Activated CD4-positive, alpha-beta T cell treated with anti-CD3 and anti-CD28 coated beads for 1 hour (primary cell): ENCODE data around the gene CNPY4.

Source experiments
- DNase-seq: peaks from one replicate; pipeline ENCODE4 v3.0.0-alpha.2; 2020

The CNPY4 gene, protein sequence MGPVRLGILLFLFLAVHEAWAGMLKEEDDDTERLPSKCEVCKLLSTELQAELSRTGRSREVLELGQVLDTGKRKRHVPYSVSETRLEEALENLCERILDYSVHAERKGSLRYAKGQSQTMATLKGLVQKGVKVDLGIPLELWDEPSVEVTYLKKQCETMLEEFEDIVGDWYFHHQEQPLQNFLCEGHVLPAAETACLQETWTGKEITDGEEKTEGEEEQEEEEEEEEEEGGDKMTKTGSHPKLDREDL

DNA sequence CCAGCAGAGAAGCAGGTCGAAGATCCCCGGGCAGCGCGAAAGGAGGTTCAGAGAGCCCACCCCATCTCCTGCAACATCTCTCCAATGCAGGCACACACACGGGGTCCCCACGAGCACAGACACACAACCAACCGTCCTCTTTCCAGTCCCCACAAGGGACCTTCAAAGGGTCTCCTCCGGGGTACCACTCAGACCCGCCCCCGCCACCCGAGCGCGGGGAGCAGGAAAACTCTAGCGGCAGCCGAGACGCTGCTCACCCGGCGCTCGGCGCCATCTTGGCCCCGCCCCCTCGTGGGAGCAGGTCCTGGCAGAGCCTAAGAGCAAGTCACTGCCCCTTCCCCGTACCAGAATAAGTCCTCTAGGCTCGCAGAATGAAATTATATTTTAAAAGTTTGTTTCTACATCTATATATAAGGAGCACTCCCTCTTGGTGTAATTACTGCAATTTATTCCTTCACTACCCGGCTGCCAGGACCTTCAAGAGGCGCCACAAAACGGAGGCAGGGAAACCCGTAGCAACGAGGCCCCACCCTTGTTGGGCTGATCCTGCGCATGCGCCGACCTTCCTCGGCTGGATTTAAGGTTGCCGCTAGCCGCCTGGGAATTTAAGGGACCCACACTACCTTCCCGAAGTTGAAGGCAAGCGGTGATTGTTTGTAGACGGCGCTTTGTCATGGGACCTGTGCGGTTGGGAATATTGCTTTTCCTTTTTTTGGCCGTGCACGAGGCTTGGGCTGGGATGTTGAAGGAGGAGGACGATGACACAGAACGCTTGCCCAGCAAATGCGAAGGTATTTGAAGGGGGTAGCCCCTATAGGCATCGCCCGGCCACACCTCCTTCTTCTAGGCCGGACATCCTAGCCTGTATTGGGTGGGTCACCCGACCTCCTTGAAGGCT is at the start of gene CNPY4, which contains the start of gene TAF6:
Gene CNPY4, plus strand, starts transcription at position 563 of the 898 bp plus-strand sequence. Its CDS starts 111 bp downstream, at position 674.
Gene TAF6, minus strand, starts transcription at position 287 of the 898 bp plus-strand sequence. CDS start 5,149 bp downstream, outside the sequence.
- DNase-seq: peak; percentile 92

DNA sequence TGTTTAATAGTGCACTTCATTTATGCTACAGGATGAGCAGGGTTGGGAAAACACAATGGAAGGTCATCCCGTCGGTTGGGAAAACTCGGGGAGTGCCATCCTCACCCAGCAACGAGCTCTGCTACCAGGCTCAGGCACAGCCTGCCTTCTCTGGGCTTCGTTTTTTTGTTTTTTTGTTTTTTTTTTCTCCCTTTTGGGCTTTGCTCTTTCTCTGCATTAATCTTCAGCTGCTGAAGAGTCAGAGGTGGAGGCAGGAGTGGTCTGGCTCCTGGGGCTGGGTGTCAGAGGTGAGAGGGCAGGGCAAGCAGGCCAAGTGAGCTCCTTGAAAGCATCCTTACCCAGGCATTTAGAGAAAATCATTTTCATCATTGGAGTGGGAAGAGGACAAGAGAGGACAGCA is 49.4 kb upstream of the CNPY4 start:
- DNase-seq: no peak

DNA sequence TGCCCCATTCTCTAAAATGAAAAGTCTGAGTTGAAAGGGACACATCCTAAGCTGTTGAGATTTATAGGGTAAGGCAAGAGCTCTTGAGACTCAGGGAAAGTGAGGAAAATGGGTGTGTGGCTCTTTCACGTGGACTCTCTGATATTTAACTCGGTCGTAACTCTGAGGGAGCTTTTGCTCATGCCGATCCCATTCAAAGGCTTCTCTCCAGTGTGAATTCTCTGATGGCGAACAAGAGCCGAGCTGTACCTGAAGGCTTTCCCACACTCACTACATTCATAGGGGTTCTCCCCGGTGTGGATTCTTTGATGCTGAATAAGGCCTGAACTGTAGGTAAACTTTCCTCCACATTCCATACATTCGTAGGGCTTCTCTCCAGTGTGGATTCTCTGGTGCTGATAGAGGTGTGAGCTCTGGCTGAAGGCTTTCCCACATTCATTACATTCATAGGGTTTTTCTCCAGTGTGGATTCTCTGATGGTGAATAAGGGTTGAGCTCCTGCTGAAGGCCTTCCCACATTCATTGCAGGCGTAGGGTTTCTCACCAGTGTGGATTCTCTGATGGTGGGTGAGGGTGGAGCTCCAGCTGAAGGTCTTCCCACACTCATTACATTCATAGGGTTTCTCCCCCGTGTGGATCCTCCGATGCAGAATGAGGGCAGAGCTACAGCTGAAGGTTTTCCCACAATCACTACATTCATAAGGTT is 48.3 kb upstream of the CNPY4 start:
- no peak for DNase-seq

DNA sequence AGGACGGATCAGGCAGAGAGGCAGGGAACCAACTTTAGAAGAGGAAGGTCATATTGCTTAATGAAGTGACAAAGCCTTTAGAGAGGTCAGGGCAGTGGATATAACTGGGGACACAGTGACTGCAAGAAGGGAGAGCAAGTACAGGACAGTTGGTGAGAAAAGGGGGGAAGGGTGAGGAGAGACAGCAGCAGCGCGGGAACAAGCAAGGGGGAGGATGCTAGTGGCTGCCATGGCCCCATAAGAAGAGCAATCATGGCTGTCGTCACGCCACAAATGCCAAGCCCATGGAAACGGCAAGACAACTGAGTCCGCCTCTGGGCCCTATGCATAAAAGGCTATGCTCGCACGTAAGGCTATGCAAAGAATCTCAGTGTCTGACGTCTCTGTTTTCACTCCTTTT is 47.0 kb upstream of the CNPY4 start:
- DNase-seq: no peak

DNA sequence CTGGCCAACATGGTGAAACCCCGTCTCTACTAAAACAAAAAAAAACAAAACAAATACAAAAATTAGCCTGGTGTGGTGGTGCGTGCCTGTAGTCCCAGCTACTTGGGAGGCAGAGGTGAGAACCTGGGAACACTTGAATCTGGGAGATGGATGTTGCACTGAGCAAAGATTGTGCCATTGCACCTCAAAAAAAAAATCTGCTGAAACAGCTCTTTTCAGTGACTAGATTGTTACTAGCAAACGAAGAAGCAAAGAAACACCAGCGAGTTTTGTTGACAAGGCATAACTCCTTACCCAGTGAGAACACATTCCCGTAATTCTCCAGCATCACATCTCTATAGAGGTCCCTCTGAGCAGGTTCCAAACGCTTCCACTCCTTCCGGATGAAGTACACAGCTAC is 44.6 kb upstream of the CNPY4 start:
- no peak for DNase-seq

DNA sequence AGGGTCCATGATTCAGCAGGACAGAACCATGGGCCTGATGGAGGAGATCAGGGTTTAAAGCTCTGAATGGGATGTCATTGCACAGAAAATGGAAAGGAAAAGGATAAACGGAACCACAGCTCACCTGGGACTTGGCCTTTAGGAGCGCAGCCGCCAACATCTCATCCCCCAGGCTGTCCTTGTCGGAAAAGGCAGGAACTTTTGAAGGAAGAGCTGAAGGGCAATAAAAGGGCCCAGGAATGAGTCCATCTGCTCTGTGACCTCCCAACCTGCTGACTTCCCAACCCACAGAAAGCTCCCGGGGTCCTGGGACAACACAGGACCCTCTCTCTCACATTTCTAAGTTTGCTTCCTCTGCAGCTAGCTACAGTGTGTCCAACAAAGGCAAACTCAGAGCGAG is 44.0 kb upstream of the CNPY4 start:
- no peak for DNase-seq

DNA sequence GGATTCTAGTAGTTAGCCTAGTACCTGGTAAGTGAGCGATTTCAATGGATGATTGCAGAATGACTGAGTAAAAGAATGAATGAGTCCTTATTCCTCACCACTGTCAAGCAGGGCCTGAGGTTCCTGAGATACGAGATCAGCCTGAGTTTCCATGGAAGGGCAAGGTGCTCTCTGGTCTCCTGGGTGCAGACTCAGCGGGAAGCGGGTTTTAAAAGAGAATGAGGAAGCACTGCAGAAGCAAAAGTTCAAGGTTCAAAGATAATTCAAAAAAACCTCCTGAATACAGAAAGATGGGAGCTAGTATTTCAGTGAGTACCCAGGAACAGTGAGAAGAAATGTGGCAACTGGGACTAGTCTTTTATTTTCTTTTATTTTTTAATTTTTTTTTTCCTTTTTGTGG is 42.2 kb upstream of the CNPY4 start:
- DNase-seq: no peak

DNA sequence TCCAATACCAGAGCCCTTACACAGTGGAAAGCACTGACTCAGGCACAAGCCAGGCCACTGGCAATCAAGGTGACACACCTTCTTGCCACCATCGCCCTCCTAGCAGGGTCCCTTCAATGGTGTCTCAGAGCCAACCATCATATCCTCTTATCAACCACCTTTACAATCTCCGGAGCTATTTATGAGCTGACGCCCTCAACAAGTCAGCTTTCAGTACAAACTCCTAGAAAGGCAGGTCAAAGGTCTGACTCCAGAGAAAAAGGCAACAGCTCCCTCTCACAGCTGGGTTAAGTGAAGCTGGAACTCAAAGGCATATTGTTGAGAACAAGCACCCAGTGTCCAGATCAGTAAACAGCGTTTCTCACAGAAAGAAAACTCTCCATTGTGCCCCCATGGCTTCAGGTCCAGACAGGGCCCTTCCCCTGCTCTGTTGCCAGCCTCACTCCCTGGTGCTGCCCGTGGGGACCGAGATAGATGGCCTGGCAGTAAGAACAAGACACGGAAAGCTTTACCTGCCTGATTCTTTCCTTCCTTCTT is 40.3 kb upstream of the CNPY4 start:
- no peak for DNase-seq

DNA sequence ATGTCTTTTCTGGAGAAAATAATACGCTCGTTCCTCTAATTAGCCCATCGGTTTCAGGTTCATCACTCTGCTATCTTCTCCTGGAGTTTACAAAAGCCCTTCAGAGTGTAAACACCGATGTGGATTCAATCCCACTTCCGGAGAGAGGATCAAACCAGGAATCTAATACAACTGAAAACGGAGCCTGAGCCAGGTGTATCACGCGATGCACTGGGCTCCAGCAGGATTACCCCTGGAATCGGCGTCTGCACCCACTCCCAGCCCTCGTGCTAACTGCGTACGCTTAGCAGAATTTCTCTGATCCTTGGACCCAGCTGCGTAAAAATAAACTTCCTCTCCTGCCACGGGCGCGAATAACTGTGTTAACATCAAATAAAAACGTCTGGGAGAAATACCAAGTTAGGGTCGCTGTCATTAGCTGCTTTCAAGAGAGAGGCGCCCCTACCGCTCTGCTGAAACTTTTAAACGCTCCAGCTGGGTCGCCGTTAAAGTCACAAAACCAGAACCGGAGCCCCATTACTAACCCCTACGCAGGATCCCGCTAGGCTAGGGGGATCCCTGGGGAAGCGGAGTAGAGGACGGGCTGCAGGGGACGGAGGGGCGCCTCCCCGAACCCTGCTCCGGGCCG is 38.4 kb upstream of the CNPY4 start:
- no peak for DNase-seq

DNA sequence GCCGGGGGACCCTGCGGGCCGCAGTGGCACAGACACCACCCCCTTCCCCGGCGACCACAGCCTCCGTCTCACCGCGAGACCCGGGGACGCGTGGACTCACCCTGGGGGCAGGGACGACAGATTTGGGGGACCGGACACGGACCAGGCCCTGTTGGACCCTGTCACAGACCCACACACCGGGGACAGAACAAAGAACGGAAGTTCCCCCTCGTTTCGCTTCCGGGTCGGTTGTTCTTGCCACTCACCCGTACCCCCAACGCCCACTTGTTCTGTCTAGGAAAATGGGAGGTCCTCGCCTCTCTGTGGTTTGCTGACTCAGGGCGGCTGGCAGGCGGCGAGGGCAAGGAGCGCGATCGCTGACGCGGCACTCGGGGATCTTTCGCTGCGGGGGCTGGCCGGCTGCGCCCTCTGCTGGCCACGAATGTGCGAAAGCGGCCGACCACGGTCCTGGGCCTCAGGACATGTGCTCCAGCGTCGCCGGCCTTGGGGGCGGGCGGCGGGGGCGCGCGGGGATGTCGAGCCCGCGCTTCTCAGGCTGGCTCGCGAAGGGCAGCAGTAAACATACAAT is 37.8 kb upstream of the CNPY4 start, which contains the start of gene ZNF3:
Gene ZNF3, minus strand, starts transcription at position 189 of the 568 bp plus-strand sequence. CDS start 4,366 bp downstream, outside the sequence.
- peak; percentile 95 for DNase-seq

DNA sequence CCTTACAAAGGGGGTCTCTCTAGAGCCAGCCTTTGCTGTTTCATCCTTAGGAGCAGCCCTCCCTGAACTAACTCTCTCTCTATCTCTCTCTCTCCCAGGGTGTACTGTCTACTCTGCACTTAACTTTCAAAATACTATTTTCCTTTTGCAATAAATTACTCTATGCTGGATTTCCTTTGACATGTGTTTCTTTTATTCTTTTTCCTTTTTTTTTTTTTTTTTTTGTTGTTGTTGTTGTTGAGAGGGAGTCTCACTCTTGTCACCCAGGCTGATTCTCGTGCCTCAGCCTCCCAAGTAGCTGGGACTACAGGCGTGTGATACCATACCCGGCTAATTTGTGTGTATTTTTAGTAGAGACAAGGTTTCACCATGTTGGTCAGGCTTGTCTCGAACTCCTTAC is 36.5 kb upstream of the CNPY4 start:
- DNase-seq: no peak

DNA sequence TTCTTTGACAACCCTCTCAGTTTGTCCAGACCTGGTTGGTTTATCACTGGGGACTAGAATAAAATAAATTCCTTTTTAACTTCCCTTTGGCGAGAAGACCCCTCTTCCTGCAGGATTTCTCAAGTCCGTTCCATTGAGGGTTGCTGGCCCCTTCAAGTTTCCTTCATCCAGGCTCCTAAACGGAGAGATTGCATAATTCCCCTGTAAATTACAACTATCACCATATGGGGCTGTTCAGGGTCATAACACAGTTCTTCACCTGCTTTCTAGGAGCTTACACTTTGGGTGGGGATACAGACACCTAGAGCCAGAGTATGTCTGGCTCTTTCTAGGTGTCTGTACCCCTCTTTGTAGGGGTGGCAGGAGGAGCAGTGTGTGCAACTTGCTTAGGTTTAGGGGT is 33.9 kb upstream of the CNPY4 start:
- no peak for DNase-seq

DNA sequence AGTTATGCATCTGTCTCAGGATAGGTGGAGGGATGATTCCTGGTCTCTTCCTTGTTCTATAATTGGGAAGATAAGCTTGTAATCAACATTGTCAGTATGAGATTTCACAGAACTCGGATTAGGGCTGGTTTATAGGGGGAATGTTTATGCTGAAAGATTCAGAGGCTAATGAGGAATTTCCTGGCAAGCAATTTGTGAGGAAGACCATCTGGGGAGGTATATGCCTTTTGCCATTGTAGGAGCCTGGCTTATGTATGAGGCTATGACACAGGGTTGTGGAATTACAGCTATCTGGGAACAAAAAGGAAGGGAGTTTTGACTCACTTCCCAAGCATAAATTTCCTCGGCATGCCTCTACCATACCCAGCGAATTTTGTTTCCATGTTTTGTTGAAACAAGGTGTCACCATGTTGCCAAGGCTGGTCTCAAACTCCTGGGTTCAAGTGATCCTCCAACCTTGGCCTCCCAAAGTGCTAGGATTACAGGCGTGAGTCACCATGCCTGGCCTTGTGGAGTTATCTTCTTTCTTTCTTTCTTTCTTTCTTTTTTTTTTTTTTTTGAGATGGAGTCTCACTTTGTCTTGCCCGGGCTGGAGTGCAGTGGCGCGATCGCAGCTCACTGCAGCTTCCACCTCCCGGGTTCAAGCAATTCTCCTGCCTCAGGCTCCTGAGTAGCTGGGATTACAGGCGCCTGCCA is 32.2 kb upstream of the CNPY4 start:
- DNase-seq: no peak

DNA sequence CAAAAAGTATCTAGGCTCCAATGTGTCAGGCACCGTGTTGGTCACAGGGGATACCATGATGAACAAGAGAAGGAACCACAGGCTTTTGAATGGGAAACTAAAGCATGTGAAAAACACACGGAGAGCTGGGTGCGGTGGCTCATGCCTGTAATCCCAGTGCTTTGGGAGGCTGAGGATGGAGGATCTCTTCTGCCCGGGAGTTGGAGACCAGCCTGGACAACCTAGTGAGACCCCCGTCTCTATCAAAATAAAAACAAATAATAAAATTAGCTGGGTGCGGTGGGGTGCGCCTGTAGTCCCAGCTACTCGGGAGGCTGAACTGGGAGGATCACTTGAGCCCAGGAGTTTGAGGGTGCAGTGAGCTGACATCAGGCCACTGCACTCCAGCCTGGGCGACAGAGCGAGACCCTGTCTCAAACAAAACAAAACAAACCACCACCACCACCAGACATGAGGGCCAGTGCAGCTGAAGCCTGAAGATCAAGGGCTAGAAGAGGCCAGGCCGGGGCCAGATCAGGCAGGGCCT is 31.3 kb upstream of the CNPY4 start:
- no peak for DNase-seq

DNA sequence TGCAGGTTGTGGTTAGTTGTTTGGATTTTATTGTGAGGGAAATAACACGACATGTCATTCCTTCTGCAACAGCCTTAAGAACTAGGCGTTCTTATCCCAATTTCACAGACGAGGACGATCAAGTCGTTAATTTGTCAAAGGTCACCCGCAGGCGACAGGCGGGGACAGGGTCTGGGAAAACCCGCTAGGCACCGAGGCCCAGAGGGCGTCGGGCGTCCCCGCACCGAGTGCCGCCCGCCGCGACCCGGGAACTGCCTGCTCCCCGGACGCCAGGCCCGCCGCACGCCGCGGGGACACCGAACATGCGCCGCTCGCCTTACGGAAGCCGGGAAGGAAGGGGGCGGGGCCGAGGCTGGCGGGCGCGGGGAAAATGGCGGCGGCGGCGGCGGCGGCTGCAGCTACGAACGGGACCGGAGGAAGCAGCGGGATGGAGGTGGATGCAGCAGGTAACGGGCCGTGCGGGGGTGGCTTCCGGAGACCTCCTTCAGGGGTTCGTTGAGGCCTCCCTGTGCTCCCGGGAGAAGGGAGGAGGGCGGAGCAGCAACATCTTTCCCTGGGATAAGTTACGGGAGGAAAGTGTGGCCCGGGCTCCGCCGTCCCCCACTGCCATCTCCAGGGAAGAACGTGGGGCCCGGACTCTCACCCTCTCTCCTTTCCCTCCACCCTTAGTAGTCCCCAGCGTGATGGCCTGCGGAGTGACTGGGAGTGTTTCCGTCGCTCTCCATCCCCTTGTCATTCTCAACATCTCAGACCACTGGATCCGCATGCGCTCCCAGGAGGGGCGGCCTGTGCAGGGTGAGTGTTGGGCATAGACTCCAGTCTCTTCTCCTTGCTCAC is 30.6 kb upstream of the CNPY4 start, which contains the start of gene COPS6:
Gene COPS6, plus strand, starts transcription at position 349 of the 837 bp plus-strand sequence. Its CDS starts 22 bp downstream, at position 371.
- DNase-seq: peak; percentile 75

DNA sequence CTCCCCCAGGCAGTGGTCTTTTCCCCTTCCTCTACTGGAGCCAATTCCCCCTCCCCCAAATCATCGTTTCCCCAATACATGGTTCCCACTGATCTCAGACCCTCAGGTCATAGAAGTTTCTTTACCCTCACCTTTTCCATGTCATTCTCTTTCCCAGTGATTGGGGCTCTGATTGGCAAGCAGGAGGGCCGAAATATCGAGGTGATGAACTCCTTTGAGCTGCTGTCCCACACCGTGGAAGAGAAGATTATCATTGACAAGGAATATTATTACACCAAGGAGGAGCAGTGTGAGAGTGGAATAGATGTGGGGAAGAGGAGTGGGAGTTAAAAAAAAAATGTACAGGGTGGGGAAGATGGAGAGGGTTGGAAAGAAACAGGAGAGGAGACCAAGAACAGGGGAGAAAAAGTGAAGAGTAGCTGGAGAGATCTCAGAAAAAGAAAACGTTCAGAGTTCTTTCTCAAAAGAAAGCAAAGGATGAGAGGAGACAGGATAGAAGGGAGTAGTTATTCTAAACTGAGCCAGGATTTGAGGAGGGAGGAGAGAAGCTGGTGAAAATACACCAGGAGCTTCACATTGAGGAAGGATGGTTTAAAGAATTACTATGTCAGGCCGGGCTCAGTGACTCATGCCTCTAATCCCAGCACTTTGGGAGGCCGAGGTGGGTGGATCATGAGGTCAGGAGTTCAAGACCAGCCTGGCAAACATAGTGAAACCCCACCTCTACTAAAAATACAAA is 29.8 kb upstream of the CNPY4 start:
- no peak for DNase-seq

DNA sequence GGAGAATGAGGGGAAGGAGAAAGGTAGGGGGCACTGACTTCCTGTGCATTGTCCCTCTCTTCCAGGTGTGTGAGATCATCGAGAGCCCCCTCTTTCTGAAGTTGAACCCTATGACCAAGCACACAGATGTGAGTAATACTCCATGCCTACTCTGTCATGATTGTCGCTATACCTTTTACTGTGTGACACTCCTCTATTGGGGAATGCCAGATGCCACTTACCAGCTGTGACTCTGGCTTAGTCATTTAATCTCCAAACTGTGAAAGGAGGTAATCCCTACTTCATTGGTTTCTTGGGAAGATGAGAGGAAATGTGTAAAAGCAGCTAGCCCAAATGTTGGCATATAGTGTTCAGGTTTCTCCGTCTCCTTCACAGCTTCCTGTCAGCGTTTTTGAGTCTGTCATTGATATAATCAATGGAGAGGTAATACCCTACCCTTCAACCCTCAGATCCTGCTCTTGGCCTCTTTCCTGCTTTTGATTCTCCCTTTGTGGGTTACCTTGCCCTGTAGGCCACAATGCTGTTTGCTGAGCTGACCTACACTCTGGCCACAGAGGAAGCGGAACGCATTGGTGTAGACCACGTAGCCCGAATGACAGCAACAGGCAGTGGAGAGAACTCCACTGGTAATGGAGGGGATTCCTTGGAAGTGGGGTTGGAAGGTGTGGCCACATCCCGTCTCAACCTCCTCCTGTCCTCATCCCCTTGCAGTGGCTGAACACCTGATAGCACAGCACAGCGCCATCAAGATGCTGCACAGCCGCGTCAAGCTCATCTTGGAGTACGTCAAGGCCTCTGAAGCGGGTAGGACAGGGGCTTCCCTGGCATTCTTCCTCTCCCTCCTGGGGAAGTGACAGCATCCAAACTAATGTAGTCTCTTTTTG is 28.7 kb upstream of the CNPY4 start:
- no peak for DNase-seq

DNA sequence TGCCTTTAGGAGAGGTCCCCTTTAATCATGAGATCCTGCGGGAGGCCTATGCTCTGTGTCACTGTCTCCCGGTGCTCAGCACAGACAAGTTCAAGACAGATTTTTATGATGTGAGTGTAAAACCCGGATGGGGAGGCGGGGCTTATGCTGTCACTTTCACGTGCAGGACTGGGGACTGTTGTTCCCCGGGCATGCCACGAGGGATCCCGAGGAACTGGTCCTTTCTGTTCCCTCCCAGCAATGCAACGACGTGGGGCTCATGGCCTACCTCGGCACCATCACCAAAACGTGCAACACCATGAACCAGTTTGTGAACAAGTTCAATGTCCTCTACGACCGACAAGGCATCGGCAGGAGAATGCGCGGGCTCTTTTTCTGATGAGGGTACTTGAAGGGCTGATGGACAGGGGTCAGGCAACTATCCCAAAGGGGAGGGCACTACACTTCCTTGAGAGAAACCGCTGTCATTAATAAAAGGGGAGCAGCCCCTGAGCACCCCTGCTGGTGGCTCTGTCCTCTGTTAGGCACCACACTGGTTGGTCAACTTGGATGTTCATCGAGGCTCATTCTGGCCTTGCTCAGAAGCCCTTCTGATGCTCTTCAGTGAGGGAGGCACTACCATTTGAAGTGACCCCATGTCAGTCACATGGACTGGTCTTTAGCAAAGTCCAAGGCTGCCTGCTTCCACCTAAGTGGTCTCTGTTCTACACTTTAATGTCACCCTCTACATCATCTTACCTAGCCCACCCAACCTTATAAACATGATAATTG is 27.8 kb upstream of the CNPY4 start:
- DNase-seq: no peak
